Colonic mucosa (tissue), 4 donors: ENCODE results near the gene CEP78. TPM values are rescaled to one million over a fixed set of nuclear protein-coding genes. Genes with fewer than 3 reads are reported as not detected.
"Not testable (repeated sequence)": the region's sequence is repeated elsewhere in the genome, so short reads cannot be mapped to it uniquely, and the experiment has no call there.

Experiments
- DNase-seq: peaks from one replicate; pipeline ENCODE4 v3.0.0-alpha.2; 2020
- H3K27ac ChIP-seq: fragments of 200-600 bp; one replicate; pipeline ENCODE4 v1.8.0; 2021
- H3K27me3 ChIP-seq: fragments of 200-600 bp; one replicate; pipeline ENCODE4 v1.8.0; 2021
- H3K36me3 ChIP-seq: fragments of 200-600 bp; one replicate; pipeline ENCODE4 v1.8.0; 2021
- H3K4me1 ChIP-seq: fragments of 200-600 bp; one replicate; pipeline ENCODE4 v1.8.0; 2021; ENCODE audit warnings: mild to moderate bottlenecking
- H3K4me3 ChIP-seq: fragments of 200-600 bp; one replicate; pipeline ENCODE4 v1.8.0; 2021
- H3K9ac ChIP-seq, 2 donors: one replicate each; pipeline ENCODE4 v1.7.0; 2013; ENCODE audit warnings: control low read depth in 2 of 2, low read depth in 2 of 2, low read length in 2 of 2
- H3K9me3 ChIP-seq: fragments of 200-600 bp; one replicate; pipeline ENCODE4 v1.8.0; 2021
- intact Hi-C: fragments of 100-400 bp; cut with DNase I; formaldehyde crosslinking; loops from one replicate; pipeline ENCODE4 v1.14.1; 2022
- total RNA-seq, 2 donors: library from RNA; stranded (reverse); fragmentation: NEBNext Ultra II Directional in 1 of 2; extraction: Animal tissue kit (Norgen Biotek cat#: 25700) in 1 of 2; gene quantifications; one replicate each; pipeline ENCODE4 v1.2.1, GENCODE V29; 2021
- TF ChIP-seq, protein P1 (sequence below): fragments of 200-600 bp; IDR thresholded peaks from one replicate; pipeline ENCODE4 v1.8.0; 2022; ENCODE audit warnings: antibody characterized with exemption, mild to moderate bottlenecking
- donor health status: healthy.
- donor health status: DM: no; HTN: no; CAD: no.
- donor health status: DM: no; HTN: no; CAD: no.

Gene CEP78
- total RNA-seq, 2 donors from 2014 or later, result 10.6 to 42.5 TPM

DNA sequence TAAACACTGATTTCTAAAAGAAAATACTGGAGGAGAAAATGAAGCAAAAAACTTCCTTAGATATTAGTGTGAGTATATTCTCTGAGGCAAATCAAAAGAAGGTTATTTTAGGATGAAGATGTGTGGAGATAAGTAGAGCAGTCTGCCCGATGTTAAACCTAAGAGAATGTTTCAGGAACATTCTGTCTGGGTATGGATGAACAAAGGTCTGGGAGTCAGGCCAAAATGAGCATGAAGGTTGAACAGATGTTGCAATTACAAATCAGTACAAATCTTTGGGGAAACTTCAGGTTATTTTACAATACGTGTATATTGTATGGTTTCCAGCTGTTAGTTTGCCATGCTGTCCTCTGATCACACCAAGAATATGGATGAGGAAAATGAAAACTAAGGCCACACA, 14.4 kb upstream of the CEP78 start:
- Histone ChIP-seq H3K27ac (no peak overlapping the region), H3K9ac (no peak overlapping the region), H3K4me1 (no peaks in the 10 kb centered on the region), H3K36me3 (no peaks in the 10 kb centered on the region), H3K9me3 (no peaks in the 10 kb centered on the region), H3K4me3 (no peak overlapping the region), H3K27me3 (no peaks in the 10 kb centered on the region)
- TF ChIP-seq, protein P1, sequence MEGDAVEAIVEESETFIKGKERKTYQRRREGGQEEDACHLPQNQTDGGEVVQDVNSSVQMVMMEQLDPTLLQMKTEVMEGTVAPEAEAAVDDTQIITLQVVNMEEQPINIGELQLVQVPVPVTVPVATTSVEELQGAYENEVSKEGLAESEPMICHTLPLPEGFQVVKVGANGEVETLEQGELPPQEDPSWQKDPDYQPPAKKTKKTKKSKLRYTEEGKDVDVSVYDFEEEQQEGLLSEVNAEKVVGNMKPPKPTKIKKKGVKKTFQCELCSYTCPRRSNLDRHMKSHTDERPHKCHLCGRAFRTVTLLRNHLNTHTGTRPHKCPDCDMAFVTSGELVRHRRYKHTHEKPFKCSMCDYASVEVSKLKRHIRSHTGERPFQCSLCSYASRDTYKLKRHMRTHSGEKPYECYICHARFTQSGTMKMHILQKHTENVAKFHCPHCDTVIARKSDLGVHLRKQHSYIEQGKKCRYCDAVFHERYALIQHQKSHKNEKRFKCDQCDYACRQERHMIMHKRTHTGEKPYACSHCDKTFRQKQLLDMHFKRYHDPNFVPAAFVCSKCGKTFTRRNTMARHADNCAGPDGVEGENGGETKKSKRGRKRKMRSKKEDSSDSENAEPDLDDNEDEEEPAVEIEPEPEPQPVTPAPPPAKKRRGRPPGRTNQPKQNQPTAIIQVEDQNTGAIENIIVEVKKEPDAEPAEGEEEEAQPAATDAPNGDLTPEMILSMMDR, result no peak
- intact Hi-C loops, result no loop called here
- no peak for DNase-seq

DNA sequence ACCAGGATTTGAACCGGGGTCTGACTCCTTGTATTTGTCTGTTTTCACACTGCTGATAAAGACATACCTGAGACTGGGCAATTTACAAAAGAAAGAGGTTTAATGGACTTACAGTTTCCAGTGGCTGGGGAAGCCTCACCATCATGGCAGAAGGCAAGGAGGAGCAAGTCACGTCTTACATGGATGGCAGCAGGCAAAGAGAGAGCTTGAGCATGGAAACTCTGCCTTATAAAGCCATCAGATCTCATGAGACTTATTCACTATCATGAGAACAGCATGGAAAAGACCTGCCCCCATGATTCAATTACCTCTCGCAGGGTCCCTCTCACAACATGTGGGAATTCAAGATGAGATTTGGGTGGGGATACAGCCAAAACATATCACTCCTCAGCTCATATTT, 14.0 kb upstream of the CEP78 start:
- H3K4me3 ChIP-seq, H3K36me3 ChIP-seq, intact Hi-C loops: not testable (repeated sequence)

DNA sequence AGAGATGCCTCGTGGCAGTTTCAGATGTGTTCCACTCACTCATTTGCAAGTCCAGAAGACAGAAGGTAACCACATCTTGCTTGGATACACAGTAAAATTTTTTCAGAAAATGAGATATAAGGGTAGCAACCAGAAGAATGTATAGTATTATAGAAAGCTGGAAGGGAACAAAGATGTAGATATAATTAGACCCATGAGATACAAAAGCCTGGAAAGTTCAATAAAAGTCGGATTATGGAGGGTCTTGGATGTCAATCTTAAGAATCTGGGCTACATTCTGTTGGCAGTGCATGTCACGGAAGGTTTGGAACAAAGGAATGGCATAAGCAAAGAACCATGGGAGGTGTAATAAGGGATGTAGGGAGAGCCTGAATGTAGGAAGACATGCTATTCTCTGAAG, 5.1 kb upstream of the CEP78 start:
- Histone ChIP-seq H3K27me3 (no peaks in the 10 kb centered on the region), H3K27ac (no peak overlapping the region), H3K4me3 (no peak overlapping the region), H3K36me3 (no peaks in the 10 kb centered on the region), H3K9ac (no peak overlapping the region), H3K4me1 (no peaks in the 10 kb centered on the region), H3K9me3 (no peaks in the 10 kb centered on the region)
- intact Hi-C loops, result no loop called here
- TF ChIP-seq, protein P1, result no peak
- no peak for DNase-seq

More for the DNA sequence above, 14.0 kb upstream of the CEP78 start:
- DNase-seq, H3K9me3 ChIP-seq, H3K9ac ChIP-seq, H3K27me3 ChIP-seq, H3K27ac ChIP-seq, H3K4me1 ChIP-seq: not testable (repeated sequence)

DNA sequence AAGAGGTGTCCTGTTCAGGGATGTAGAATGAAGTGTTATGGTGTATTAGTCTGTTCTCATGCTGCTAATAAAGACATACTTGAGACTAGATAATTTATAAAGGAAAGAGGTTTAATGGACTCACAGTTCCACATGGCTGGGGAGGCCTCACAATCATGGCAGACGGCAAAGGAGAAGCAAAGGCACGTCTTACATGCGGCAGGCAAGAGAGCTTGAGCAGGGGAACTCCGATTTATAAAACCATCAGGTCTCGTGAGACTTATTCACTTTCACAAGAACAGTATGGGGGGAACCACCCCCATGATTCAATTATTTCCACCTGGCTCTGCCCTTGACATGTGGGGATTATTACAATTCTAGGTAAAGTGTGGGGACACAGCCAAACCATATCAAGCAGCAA, 3.4 kb upstream of the CEP78 start:
- H3K27me3 ChIP-seq, H3K9ac ChIP-seq, H3K9me3 ChIP-seq, H3K36me3 ChIP-seq, H3K27ac ChIP-seq, H3K4me3 ChIP-seq, H3K4me1 ChIP-seq, intact Hi-C loops, DNase-seq: not testable (repeated sequence)

DNA sequence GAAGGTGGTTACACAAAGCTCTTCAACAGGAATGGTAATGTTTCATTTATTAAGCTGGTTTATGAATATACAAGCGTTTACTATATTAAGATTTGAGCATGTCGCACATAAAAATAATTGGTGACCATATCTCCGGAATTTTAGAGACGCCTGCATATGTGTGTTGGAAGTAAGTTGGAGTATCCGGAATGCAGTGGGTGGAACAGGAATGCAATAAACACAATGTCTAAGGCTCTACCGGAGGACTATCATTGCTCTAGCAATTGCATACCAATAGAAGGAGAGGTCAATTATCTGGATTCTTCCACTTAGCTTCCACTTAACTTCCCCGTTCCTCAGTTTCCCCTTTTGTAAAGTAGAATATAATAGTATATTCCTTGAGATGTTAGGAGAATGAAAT, 1.1 kb upstream of the CEP78 start:
- Histone ChIP-seq H3K27ac (no peak overlapping the region), H3K4me3 (peak overlapping the region; percentile 86), H3K4me1 (no peaks in the 10 kb centered on the region), H3K9ac (peak overlapping the region in 1 of 2 donors; percentile 90), H3K9me3 (no peaks in the 10 kb centered on the region), H3K36me3 (no peaks in the 10 kb centered on the region), H3K27me3 (no peaks in the 10 kb centered on the region)
- TF ChIP-seq, protein P1, result no peak
- no peak for DNase-seq
- intact Hi-C loops, result no loop called here

DNA sequence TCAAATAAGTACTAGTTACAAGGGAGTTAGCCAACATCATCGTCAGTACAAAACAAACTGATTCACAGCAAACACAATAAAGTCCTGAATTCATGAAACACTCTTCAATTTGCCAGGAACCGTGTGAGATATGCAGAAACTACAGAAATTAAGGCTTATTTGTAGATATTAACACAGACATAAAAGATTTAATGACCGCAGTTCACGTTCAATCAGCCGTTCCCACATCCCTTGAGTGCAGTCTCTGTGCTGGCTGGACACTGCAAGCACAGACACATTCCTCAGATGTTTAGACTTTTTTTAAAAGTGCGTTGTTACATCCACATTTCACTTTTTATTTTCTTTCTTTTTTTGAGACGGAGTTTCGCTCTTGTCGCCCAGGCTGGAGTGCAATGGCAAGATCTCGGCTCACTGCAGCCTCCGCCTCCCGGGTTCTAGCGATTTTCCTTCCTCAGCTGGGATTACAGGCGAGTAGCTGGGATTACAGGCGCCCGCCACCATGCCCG, 566 bp upstream of the CEP78 start:
- Histone ChIP-seq H3K36me3 (no peaks in the 10 kb centered on the region), H3K27ac (peak overlapping the region; percentile 77), H3K4me1 (no peaks in the 10 kb centered on the region), H3K4me3 (peak overlapping the region; percentile 86), H3K9ac (peak overlapping the region; percentile 67 to 90), H3K9me3 (no peaks in the 10 kb centered on the region), H3K27me3 (no peaks in the 10 kb centered on the region)
- intact Hi-C loops, result no loop called here
- TF ChIP-seq, protein P1, result no peak
- DNase-seq, result no peak
